22Rv1 (cell line): ENCODE results near the gene IGFALS.

Experiments
- H3K27ac ChIP-seq: fragments of 450-650 bp; 2 replicates; pipeline ENCODE4 v1.5.1; 2017
- CTCF ChIP-seq: fragments of 450-650 bp; IDR thresholded peaks from 2 replicates; pipeline ENCODE4 v1.5.1; 2017; ENCODE audit warnings: mild to moderate bottlenecking
- ZFX ChIP-seq: fragments of 450-650 bp; IDR thresholded peaks from 2 replicates; pipeline ENCODE4 v1.6.1; 2017; ENCODE audit warnings: antibody characterized with exemption, borderline replicate concordance

Gene IGFALS

GRCh38 chr16:1791256-1791942 is 2.1 kb downstream of the IGFALS start:
- no peak overlapping the region for H3K27ac ChIP-seq
- TF ChIP-seq CTCF (no peak), ZFX (no peak)

DNA sequence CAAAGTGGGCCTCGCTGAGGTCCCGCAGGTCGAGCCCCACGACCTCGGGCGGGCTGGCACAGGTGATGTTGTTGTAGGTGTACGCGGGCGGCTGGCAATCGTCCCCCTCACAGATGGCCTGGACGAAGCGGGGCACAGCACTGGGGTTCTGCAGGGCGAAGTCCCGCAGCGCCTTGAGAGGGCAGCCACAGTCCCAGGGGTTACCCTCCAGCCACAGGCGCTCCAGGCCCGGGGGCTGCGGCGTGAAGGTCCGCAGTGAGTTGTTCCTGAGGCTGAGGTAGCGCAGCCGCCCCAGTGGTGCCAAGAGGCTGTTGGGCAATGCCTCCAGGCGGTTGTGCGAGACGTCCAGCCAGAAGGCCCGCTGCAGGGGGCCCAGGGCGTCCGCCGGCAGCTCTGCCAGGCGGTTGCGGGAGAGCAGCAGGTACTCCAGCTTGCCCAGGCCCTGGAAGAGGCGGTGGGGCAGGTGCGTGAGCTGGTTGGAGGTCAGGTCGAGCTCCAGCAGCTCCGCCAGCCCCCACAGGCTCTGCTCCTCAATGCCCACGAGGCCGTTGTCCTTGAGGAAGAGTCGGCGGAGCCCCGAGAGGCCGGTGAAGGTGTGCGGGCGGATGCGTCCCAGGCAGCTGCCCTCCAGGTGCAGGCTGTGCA is 2.8 kb downstream of the IGFALS start:
- TF ChIP-seq CTCF (no peak), ZFX (no peak)
- H3K27ac ChIP-seq = no peak overlapping the region

- TF ChIP-seq CTCF = no peak
- no peak for TF ChIP-seq ZFX
- H3K27ac ChIP-seq = no peak overlapping the region
These were observed 3.3 kb downstream of the IGFALS start for GRCh38 chr16:1790261-1790610.

- TF ChIP-seq ZFX = no peak
- TF ChIP-seq CTCF = no peak
These were observed 3.9 kb downstream of the IGFALS start for GRCh38 chr16:1789643-1790045.

GRCh38 chr16:1788708-1789100 is 4.8 kb downstream of the IGFALS start:
- TF ChIP-seq ZFX (no peak), CTCF (no peak)
- no peak overlapping the region for H3K27ac ChIP-seq

More at GRCh38 chr16:1789643-1790045, 3.9 kb downstream of the IGFALS start:
- H3K27ac ChIP-seq = no peak overlapping the region

GRCh38 chr16:1788095-1788707 is 5.3 kb downstream of the IGFALS start:
- TF ChIP-seq CTCF (no peak), ZFX (no peak)
- no peak overlapping the region for H3K27ac ChIP-seq
